Activated CD4-positive, alpha-beta T cell treated with anti-CD3 and anti-CD28 coated beads for 1 hour (primary cell): ENCODE results near the gene HEG1.
A peak's percentile ranks its signal among the peaks of the same experiment; 100 is the strongest.

ENCODE experiments used
- DNase-seq: peaks from one replicate; pipeline ENCODE4 v3.0.0-alpha.2; 2020

Gene HEG1

GRCh38 chr3:124935794-124936542 lies 119.8 kb downstream of the HEG1 start:
- DNase-seq = no peak

- DNase-seq = no peak
Measured at GRCh38 chr3:124935264-124935663, 120.5 kb downstream of the HEG1 start.

- DNase-seq = no peak
Measured at GRCh38 chr3:124934577-124934976, 121.2 kb downstream of the HEG1 start, which contains the start of gene MUC13. TSS of gene MUC13 (minus strand) at chr3:124934751. CDS start at chr3:124934712, 39 bp downstream.

GRCh38 chr3:124928333-124929202 lies 127.2 kb downstream of the HEG1 start:
- DNase-seq = peak; percentile 31

- DNase-seq = no peak
Measured at GRCh38 chr3:124927574-124928045, 128.2 kb downstream of the HEG1 start.

GRCh38 chr3:124926426-124927101 lies 129.2 kb downstream of the HEG1 start:
- DNase-seq = no peak

- DNase-seq = no peak
Measured at GRCh38 chr3:124924741-124925140, 131.1 kb downstream of the HEG1 start.

- no peak for DNase-seq
Measured at GRCh38 chr3:124923833-124924232, 132.0 kb downstream of the HEG1 start.

- DNase-seq = no peak
Measured at GRCh38 chr3:124920718-124921117, 135.1 kb downstream of the HEG1 start.

GRCh38 chr3:124919756-124920155 lies 136.0 kb downstream of the HEG1 start:
- no peak for DNase-seq

GRCh38 chr3:124918524-124918923 lies 137.3 kb downstream of the HEG1 start:
- no peak for DNase-seq

GRCh38 chr3:124916837-124917409 lies 138.9 kb downstream of the HEG1 start:
- DNase-seq = no peak
